Small intestine (tissue), 7 donors: Measurements from ENCODE around the gene REL. TPM values are rescaled to one million over a fixed set of nuclear protein-coding genes. Genes with fewer than 3 reads are reported as not detected.

ENCODE experiments used
- DNase-seq, 2 donors: peaks; one replicate each; pipeline versions ENCODE4 v3.0.0 to v3.0.0-alpha.2; 2013
- FAIRE-seq: peaks from 2 replicates; lab custom pipeline; 2012; peaks lifted over from hg19 to GRCh38; lab: Jason Lieb, UNC
- H3K27ac ChIP-seq, 3 donors: one replicate each; pipeline ENCODE4 v1.5.1; 2013; ENCODE audit warnings: low read length in 2 of 3, mild to moderate bottlenecking in 2 of 3, control low read depth in 1 of 3, inconsistent platforms in 1 of 3, low read depth in 1 of 3, moderate library complexity in 1 of 3
- H3K27me3 ChIP-seq, 3 donors: one replicate each; pipeline ENCODE4 v1.6.1; 2013; ENCODE audit warnings: low read length in 3 of 3, inconsistent platforms in 1 of 3; ENCODE audit not compliant: control insufficient read depth in 3 of 3, insufficient read depth in 3 of 3
- H3K36me3 ChIP-seq, 3 donors: one replicate each; pipeline ENCODE4 v1.6.1; 2013; ENCODE audit warnings: low read length in 3 of 3, inconsistent platforms in 1 of 3, low read depth in 1 of 3, mild to moderate bottlenecking in 1 of 3, moderate library complexity in 1 of 3; ENCODE audit not compliant: control insufficient read depth in 3 of 3, insufficient read depth in 2 of 3
- H3K4me1 ChIP-seq, 3 donors: one replicate each; pipeline ENCODE4 v1.6.1; 2013; ENCODE audit warnings: low read length in 2 of 3, inconsistent platforms in 1 of 3, low read depth in 1 of 3, mild to moderate bottlenecking in 1 of 3, moderate library complexity in 1 of 3; ENCODE audit not compliant: control insufficient read depth in 3 of 3, insufficient read depth in 2 of 3
- H3K4me3 ChIP-seq, 3 donors: one replicate each; pipeline ENCODE4 v1.5.1; 2013; ENCODE audit warnings: low read length in 3 of 3, control low read depth in 1 of 3, inconsistent platforms in 1 of 3, low read depth in 1 of 3, mild to moderate bottlenecking in 1 of 3, moderate library complexity in 1 of 3
- H3K9me3 ChIP-seq, 2 donors: one replicate each; pipeline ENCODE4 v1.6.1; 2013; ENCODE audit warnings: low read depth in 1 of 2, low read length in 1 of 2; ENCODE audit not compliant: control insufficient read depth in 2 of 2, insufficient read depth in 1 of 2
- WGBS, 3 donors: extraction: QIAGEN DNeasy Blood & Tissue Kit; methylation state at CpG; one replicate each; pipeline ENCODE4 v1.1.7; 2013; 5-methylcytosine and 5-hydroxymethylcytosine counted together
- polyA plus RNA-seq, 4 donors: library from polyadenylated mRNA; stranded (reverse) in 3 of 4; unstranded in 1 of 4; fragments of 200-250 nt in 3 of 4; fragments of 120-200 nt in 1 of 4; gene quantifications; one replicate each; pipeline versions ENCODE4 v1.2.1 to v1.2.3, GENCODE V29; 2013
- donor health status: healthy with polysubstance abuse.
- donor health status: control.
- donor health status: control.
- donor health status: Bipolar disorder and iron deficiency.
- donor health status: healthy.

REL gene
- polyA plus RNA-seq, 4 donors: 0.81 to 10.3 (median 2.9) TPM

- no peaks in the 10 kb centered on the region for H3K27me3 ChIP-seq
- no peaks in the 10 kb centered on the region for H3K9me3 ChIP-seq
- H3K36me3 ChIP-seq: peaks cover 0 to 26% (median 0%) of the 10 kb centered on the region in 3 donors
- peak in 1 of 2 donors; percentile 4 for DNase-seq
- 50 to 81% (median 79%) methylated on average over 2 of the region's 2 CpGs for WGBS, 3 donors
- peak overlapping the region in 1 of 3 donors; percentile 58 for H3K27ac ChIP-seq
- FAIRE-seq: no peak
- no peak overlapping the region for H3K4me3 ChIP-seq
- no peaks in the 10 kb centered on the region for H3K4me1 ChIP-seq
Measured at GRCh38 chr2:60934165-60934722, 52.9 kb downstream of the REL start.

- FAIRE-seq (no peak), DNase-seq (no peak)
- no peaks in the 10 kb centered on the region for H3K4me1 ChIP-seq
- 87 to 96% (median 91%) methylated on average over 5 of the region's 5 CpGs for WGBS, 3 donors
- H3K27ac ChIP-seq: no peak overlapping the region
- no peaks in the 10 kb centered on the region for H3K9me3 ChIP-seq
- peaks cover 0 to 24% (median 3%) of the 10 kb centered on the region in 3 donors for H3K36me3 ChIP-seq
- H3K4me3 ChIP-seq: no peak overlapping the region
- H3K27me3 ChIP-seq: no peaks in the 10 kb centered on the region
Measured at GRCh38 chr2:60936757-60937156, 55.4 kb downstream of the REL start.

GRCh38 chr2:60938301-60938700 lies 56.9 kb downstream of the REL start:
- H3K27ac ChIP-seq: no peak overlapping the region
- H3K9me3 ChIP-seq: no peaks in the 10 kb centered on the region
- H3K36me3 ChIP-seq: peaks cover 0 to 24% (median 4%) of the 10 kb centered on the region in 3 donors
- DNase-seq: no peak
- no peak for FAIRE-seq
- H3K4me1 ChIP-seq: no peaks in the 10 kb centered on the region
- no peaks in the 10 kb centered on the region for H3K27me3 ChIP-seq
- H3K4me3 ChIP-seq: no peak overlapping the region
- WGBS, 3 donors: 95 to 99% (median 98%) methylated on average over 7 of the region's 7 CpGs

- 77 to 83% (median 82%) methylated on average over 2 of the region's 2 CpGs for WGBS, 3 donors
- DNase-seq (no peak), FAIRE-seq (peak; percentile 33)
- Histone ChIP-seq H3K4me1 (no peaks in the 10 kb centered on the region), H3K27ac (no peak overlapping the region), H3K27me3 (no peaks in the 10 kb centered on the region), H3K36me3 (peaks cover 0 to 27% (median 4%) of the 10 kb centered on the region in 3 donors), H3K4me3 (no peak overlapping the region), H3K9me3 (no peaks in the 10 kb centered on the region)
Measured at GRCh38 chr2:60939622-60940021, 58.2 kb downstream of the REL start.

- Histone ChIP-seq H3K36me3 (peaks cover 3 to 17% (median 12%) of the 10 kb centered on the region in 3 donors), H3K4me1 (no peaks in the 10 kb centered on the region), H3K9me3 (no peaks in the 10 kb centered on the region), H3K27me3 (no peaks in the 10 kb centered on the region), H3K4me3 (no peak overlapping the region), H3K27ac (no peak overlapping the region)
- WGBS, 3 donors: 88 to 99% (median 98%) methylated on average over 2 of the region's 2 CpGs
- DNase-seq: no peak
- no peak for FAIRE-seq
Measured at GRCh38 chr2:60945341-60945740, 64.0 kb downstream of the REL start.

GRCh38 chr2:60947056-60947455 lies 65.7 kb downstream of the REL start:
- Histone ChIP-seq H3K9me3 (no peaks in the 10 kb centered on the region), H3K36me3 (peaks cover 3 to 26% (median 9%) of the 10 kb centered on the region in 3 donors), H3K4me1 (no peaks in the 10 kb centered on the region), H3K27me3 (no peaks in the 10 kb centered on the region), H3K4me3 (no peak overlapping the region), H3K27ac (no peak overlapping the region)
- 85 to 91% (median 87%) methylated on average over 4 of the region's 4 CpGs for WGBS, 3 donors
- DNase-seq: no peak
- FAIRE-seq: no peak

- no peak for DNase-seq
- FAIRE-seq: no peak
- Histone ChIP-seq H3K4me1 (no peaks in the 10 kb centered on the region), H3K36me3 (peaks cover 3 to 26% (median 8%) of the 10 kb centered on the region in 3 donors), H3K27me3 (no peaks in the 10 kb centered on the region), H3K9me3 (no peaks in the 10 kb centered on the region), H3K27ac (no peak overlapping the region), H3K4me3 (no peak overlapping the region)
- WGBS, 3 donors: 93 to 95% (median 94%) methylated on average over 8 of the region's 8 CpGs
Measured at GRCh38 chr2:60948161-60948560, 66.8 kb downstream of the REL start.

GRCh38 chr2:60948926-60949579 lies 67.7 kb downstream of the REL start:
- H3K27me3 ChIP-seq: no peaks in the 10 kb centered on the region
- no peak for FAIRE-seq
- 84 to 89% (median 84%) methylated on average over 6 of the region's 6 CpGs for WGBS, 3 donors

More at GRCh38 chr2:60948926-60949579, 67.7 kb downstream of the REL start:
- Histone ChIP-seq H3K9me3 (no peaks in the 10 kb centered on the region), H3K36me3 (peaks cover 3 to 24% (median 12%) of the 10 kb centered on the region in 3 donors), H3K4me1 (no peaks in the 10 kb centered on the region), H3K4me3 (no peak overlapping the region), H3K27ac (no peak overlapping the region)
- no peak for DNase-seq
